A549 (cell line): Measurements from ENCODE around the gene MED13L.

Experiments
- BHLHE40 ChIP-seq: IDR thresholded peaks from 2 replicates; pipeline ENCODE4 v1.6.1; 2012; ENCODE audit warnings: low read depth, low read length, inconsistent platforms
- CTCF ChIP-seq: fragments of >200 bp; sonication (Bioruptor Twin); formaldehyde crosslinking; IDR thresholded peaks from 3 replicates; pipeline ENCODE4 v1.5.1; 2016
- E2F6 ChIP-seq: IDR thresholded peaks from 2 replicates; pipeline ENCODE4 v1.6.1; 2012; ENCODE audit warnings: low read depth, borderline replicate concordance
- MYC ChIP-seq: IDR thresholded peaks from 2 replicates; pipeline ENCODE4 v1.6.1; 2012; ENCODE audit warnings: mild to moderate bottlenecking, inconsistent platforms, low read length, improper control_type of control experiment, borderline replicate concordance
- NFE2L2 ChIP-seq: fragments of 150-350 bp; conservative IDR thresholded peaks from 2 replicates; pipeline ENCODE4 v1.6.1; 2014; ENCODE audit warnings: low read length
- PHF8 ChIP-seq: fragments of 200-600 bp; sonication (generic); IDR thresholded peaks from 2 replicates; pipeline ENCODE4 v1.6.1; 2016; ENCODE audit warnings: low read depth, mild to moderate bottlenecking, antibody characterized with exemption, moderate library complexity, borderline replicate concordance
- POLR2A ChIP-seq: IDR thresholded peaks from 2 replicates; pipeline ENCODE4 v1.6.1; 2012; ENCODE audit warnings: mild to moderate bottlenecking, low read length
- POLR2AphosphoS2 ChIP-seq: conservative IDR thresholded peaks from 2 replicates; pipeline ENCODE4 v1.6.1; 2012; ENCODE audit warnings: low read length, improper control_type of control experiment, inconsistent platforms
- RARB ChIP-seq: fragments of 250-450 bp; sonication (Bioruptor Pico); IDR thresholded peaks from 2 replicates; pipeline ENCODE4 v1.8.0; 2021; ENCODE audit warnings: mild to moderate bottlenecking, moderate library complexity

DNA sequence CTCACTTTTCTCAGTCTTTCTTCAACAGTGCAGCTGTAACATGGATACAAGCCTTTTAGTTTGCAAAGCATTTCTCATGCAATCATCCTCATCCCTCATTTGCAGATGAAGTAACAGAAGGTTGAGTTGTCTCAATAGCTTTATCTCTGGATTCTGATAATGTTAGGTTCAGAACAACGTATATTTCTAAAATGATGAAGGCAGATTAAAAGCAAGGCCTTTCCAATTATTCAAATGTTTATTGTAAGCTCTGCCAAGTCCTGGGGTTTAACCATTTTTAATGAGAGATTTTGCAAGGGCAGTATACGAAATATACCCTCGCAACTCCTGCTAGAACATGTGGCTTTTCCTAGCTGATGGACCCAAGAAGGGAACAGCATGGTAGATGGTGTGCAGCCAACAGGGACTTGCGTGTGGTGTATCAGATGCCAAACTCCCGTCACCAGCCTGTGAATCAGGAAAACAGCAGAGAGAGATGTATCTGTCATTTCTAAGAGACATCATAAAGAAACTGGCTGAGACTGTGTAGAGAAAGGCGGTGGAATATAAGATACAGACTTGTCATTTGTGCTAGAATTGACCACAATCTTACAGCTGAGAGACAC, 319.7 kb downstream of the MED13L start:
- TF ChIP-seq CTCF = no peak
- no peak for TF ChIP-seq POLR2A
- TF ChIP-seq NFE2L2 = no peak
- TF ChIP-seq MYC = no peak
- TF ChIP-seq PHF8 = no peak
- no peak for TF ChIP-seq BHLHE40
- no peak for TF ChIP-seq RARB (CRISPR knock-in tag)
- TF ChIP-seq E2F6 = no peak
- no peak for TF ChIP-seq POLR2AphosphoS2
